ENCODE data around the gene KCNQ1.

DNA sequence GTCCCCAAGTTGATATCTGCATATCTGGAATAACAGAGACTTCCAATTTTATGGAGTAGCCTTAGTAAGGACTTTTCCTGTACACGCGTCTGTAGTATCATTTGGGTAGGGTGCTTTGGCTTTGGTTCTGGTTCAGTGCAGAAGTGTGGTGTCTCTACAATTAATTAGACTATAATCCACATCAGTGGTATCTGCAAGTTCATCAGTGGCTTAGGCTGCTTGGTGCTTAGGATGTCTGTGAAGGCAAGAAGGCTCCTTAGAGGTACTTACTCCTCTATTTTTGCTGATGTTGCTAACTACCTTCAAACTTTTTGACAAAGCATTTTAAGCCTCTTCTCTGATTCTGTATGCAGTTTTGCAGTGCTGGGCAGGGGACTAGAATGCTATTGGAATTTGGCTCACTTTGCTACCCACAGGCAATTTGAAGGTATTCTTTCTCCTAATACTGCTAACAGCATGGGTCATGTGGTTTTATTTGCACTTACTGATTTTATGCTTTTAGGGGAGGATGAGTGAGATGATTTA is 205.6 kb downstream of the KCNQ1 start:
- TF ChIP-seq POLR2A (IDR thresholded peaks at IDR 0.05; ENCODE audit: low read depth, low read length) (no peak), POLR2AphosphoS5 (IDR thresholded peaks at IDR 0.05; ENCODE audit: low read depth, low read length) (no peak)

All from GM12892 (cell line).